OCI-LY7 (cell line): Measurements from ENCODE around the gene DDRGK1. TPM values are rescaled to one million over a fixed set of nuclear protein-coding genes. Genes with fewer than 3 reads are reported as not detected.

Experiments used
- Bru-seq: library from RNA; stranded (reverse); fragments of 400-500 nt; gene quantifications from one replicate; lab custom pipeline; 2021; lab: Mats Ljungman, UMichigan
- BruChase-seq, 2 experiments: library from RNA; stranded (reverse); fragments of 400-500 nt; gene quantifications; one replicate each; lab custom pipeline; 2021; lab: Mats Ljungman, UMichigan
- BruUV-seq: library from RNA; stranded (reverse); fragments of 400-500 nt; replicated peaks from 2 replicates; lab custom pipeline; 2021; lab: Mats Ljungman, UMichigan
- CTCF ChIA-PET: fragments of 300-600 bp; sonication (Branson Sonifier 250); formaldehyde crosslinking; loops from one replicate; lab custom pipeline; 2022; ENCODE audit warnings: antibody characterized with exemption; ENCODE audit not compliant: unreplicated experiment; lab: Charles Lee
- POLR2A ChIA-PET: fragments of 300-600 bp; sonication (Branson Sonifier 250); formaldehyde crosslinking; loops from one replicate; lab custom pipeline; 2022; ENCODE audit warnings: antibody characterized with exemption; lab: Charles Lee
- DNase-seq: peaks from one replicate; pipeline ENCODE4 v3.0.0-alpha.2; 2015; ENCODE audit warnings: low spot score
- H2AFZ ChIP-seq: fragments of 200-600 bp; sonication (generic), shearing (Covaris generic); 2 replicates; pipeline ENCODE4 v1.6.1; 2014; ENCODE audit warnings: mild to moderate bottlenecking, antibody characterized with exemption, low read length, moderate library complexity
- H3K27ac ChIP-seq: fragments of 200-600 bp; sonication (generic); 2 replicates; pipeline ENCODE4 v1.5.1; 2014; ENCODE audit warnings: mixed run types, low read depth, mild to moderate bottlenecking, moderate library complexity, low read length, inconsistent platforms; ENCODE audit not compliant: poor library complexity, severe bottlenecking
- H3K36me3 ChIP-seq: fragments of 200-600 bp; sonication (generic); 2 replicates; pipeline ENCODE4 v1.6.1; 2014; ENCODE audit warnings: mild to moderate bottlenecking, antibody characterized with exemption, low read length, moderate library complexity, mixed read lengths; ENCODE audit not compliant: insufficient read depth
- H3K4me1 ChIP-seq: fragments of 200-600 bp; sonication (generic); 2 replicates; pipeline ENCODE4 v1.5.1; 2014; ENCODE audit warnings: mild to moderate bottlenecking, low read length; ENCODE audit not compliant: insufficient read depth, poor library complexity, severe bottlenecking
- H3K4me2 ChIP-seq: fragments of 200-600 bp; sonication (generic); 2 replicates; pipeline ENCODE4 v1.6.1; 2014; ENCODE audit warnings: mild to moderate bottlenecking, low read length
- H3K4me3 ChIP-seq: fragments of 200-600 bp; sonication (generic); 2 replicates; pipeline ENCODE4 v1.5.1; 2014; ENCODE audit warnings: mild to moderate bottlenecking, low read depth, low read length; ENCODE audit not compliant: poor library complexity, severe bottlenecking
- H3K79me2 ChIP-seq: fragments of 200-600 bp; sonication (generic); 2 replicates; pipeline ENCODE4 v1.6.1; 2016; ENCODE audit warnings: low read depth, mild to moderate bottlenecking, low read length, moderate library complexity, mixed read lengths; ENCODE audit not compliant: insufficient read depth
- H3K9me2 ChIP-seq: fragments of 200-600 bp; sonication (generic); 2 replicates; pipeline ENCODE4 v1.6.1; 2016; ENCODE audit warnings: mild to moderate bottlenecking, low read length, mixed read lengths; ENCODE audit not compliant: insufficient read depth
- H3K9me3 ChIP-seq: fragments of 200-600 bp; sonication (generic); 2 replicates; pipeline ENCODE4 v1.6.1; 2014; ENCODE audit warnings: mild to moderate bottlenecking, mixed run types, low read length, mixed read lengths
- H4K20me1 ChIP-seq: fragments of 200-600 bp; sonication (generic); 2 replicates; pipeline ENCODE4 v1.6.1; 2014; ENCODE audit warnings: mild to moderate bottlenecking, antibody characterized with exemption, low read length, moderate library complexity, mixed read lengths; ENCODE audit not compliant: insufficient read depth
- EZH2phosphoT487 ChIP-seq: fragments of 200-600 bp; sonication (generic); IDR thresholded peaks from 2 replicates; pipeline ENCODE4 v1.6.1; 2018; ENCODE audit warnings: low read depth, borderline replicate concordance, mild to moderate bottlenecking, mixed run types, antibody characterized with exemption, low read length, moderate library complexity, mixed read lengths
- intact Hi-C: fragments of 100-400 bp; cut with micrococcal nuclease; formaldehyde crosslinking; loops from one replicate; pipeline ENCODE4 v1.10.0; 2022; ENCODE audit not compliant: unreplicated experiment
- long read RNA-seq: library from polyadenylated mRNA; stranded (forward); transcript quantifications from one replicate; pipeline ENCODE4 v2.0.0, GENCODE V29; 2022
- total RNA-seq, 2 experiments: library from RNA; depleted of rRNA in 1 of 2; stranded (reverse); fragments of >200 nt in 1 of 2; shearing (Covaris generic) in 1 of 2; gene quantifications; 2 replicates each; pipeline ENCODE4 v1.2.3, GENCODE V29; 2014 to 2022
- TF ChIP-seq, protein P1 (sequence below): fragments of 200-600 bp; sonication (generic); conservative IDR thresholded peaks from 2 replicates; pipeline ENCODE4 v1.5.1; 2014; ENCODE audit warnings: mild to moderate bottlenecking, antibody characterized with exemption, low read length, moderate library complexity, mixed read lengths

DDRGK1 gene
- total RNA-seq (2014; rRNA removed; shearing (Covaris generic)) = 35.5 and 37.7 TPM in 2 replicates
- total RNA-seq (2022) = 52.0 and 55.0 TPM in 2 replicates
- percentile 65 among the genes with signal in this experiment for Bru-seq, nascent RNA
- percentile 77 among the genes with signal in this experiment for BruChase-seq, experiment 1, labeled RNA remaining after a 6-hour chase
- percentile 73 among the genes with signal in this experiment for BruChase-seq, experiment 2, labeled RNA remaining after a 2-hour chase
- long read RNA-seq, transcript DDRGK1-201 (9 exons, 1,306 nt) = major isoform, 42 of 83 reads
- long read RNA-seq, partial matches to known transcripts = 3 of 83 reads
- long read RNA-seq, other reads (novel, unspliced or antisense) = 36 of 83 reads

GRCh38 chr20:3204124-3204794 lies at the start of gene DDRGK1:
Gene DDRGK1 (minus strand): TSS chr20:3204682. CDS start chr20:3204627, 55 bp downstream.
- no TSS peak for BruUV-seq
- CTCF ChIA-PET = no interaction called here

GRCh38 chr20:3251806-3252205 lies 47.3 kb upstream of the DDRGK1 start:
- Histone ChIP-seq H2AFZ (no peak overlapping the region), H4K20me1 (no peaks in the 10 kb centered on the region), H3K4me1 (no peaks in the 10 kb centered on the region), H3K36me3 (no peaks in the 10 kb centered on the region), H3K4me3 (no peak overlapping the region), H3K9me3 (no peaks in the 10 kb centered on the region), H3K27ac (no peak overlapping the region), H3K4me2 (no peak overlapping the region), H3K79me2 (no peaks in the 10 kb centered on the region), H3K9me2 (no peaks in the 10 kb centered on the region)
- DNase-seq = no peak
- BruUV-seq = no TSS peak
- TF ChIP-seq, protein P1, sequence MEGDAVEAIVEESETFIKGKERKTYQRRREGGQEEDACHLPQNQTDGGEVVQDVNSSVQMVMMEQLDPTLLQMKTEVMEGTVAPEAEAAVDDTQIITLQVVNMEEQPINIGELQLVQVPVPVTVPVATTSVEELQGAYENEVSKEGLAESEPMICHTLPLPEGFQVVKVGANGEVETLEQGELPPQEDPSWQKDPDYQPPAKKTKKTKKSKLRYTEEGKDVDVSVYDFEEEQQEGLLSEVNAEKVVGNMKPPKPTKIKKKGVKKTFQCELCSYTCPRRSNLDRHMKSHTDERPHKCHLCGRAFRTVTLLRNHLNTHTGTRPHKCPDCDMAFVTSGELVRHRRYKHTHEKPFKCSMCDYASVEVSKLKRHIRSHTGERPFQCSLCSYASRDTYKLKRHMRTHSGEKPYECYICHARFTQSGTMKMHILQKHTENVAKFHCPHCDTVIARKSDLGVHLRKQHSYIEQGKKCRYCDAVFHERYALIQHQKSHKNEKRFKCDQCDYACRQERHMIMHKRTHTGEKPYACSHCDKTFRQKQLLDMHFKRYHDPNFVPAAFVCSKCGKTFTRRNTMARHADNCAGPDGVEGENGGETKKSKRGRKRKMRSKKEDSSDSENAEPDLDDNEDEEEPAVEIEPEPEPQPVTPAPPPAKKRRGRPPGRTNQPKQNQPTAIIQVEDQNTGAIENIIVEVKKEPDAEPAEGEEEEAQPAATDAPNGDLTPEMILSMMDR = no peak
- TF ChIP-seq EZH2phosphoT487 = no peak
- CTCF ChIA-PET = no interaction called here
- intact Hi-C loops = no loop called here
- POLR2A ChIA-PET = no interaction called here

More at GRCh38 chr20:3204124-3204794, at the start of gene DDRGK1:
- TF ChIP-seq EZH2phosphoT487 = no peak
- TF ChIP-seq, protein P1 = no peak
- POLR2A ChIA-PET = interaction anchor here (0.5 to 1.1 kb wide), 3 partner anchors 47 to 153 kb away, joined by 3 to 4 read pairs (median 3); no protein-coding TSS in a partner anchor
- peak; percentile 86 for DNase-seq
- H3K4me2 ChIP-seq = peak within 1 kb of the TSS; percentile 96
- H3K4me3 ChIP-seq = peak within 1 kb of the TSS; percentile 92
- no peaks in the 10 kb centered on the region for H4K20me1 ChIP-seq
- H3K9me3 ChIP-seq = no peaks in the 10 kb centered on the region
- intact Hi-C loops = loop anchor here (5.0 to 10.0 kb wide), 2 partner anchors 47 to 549 kb away; partner anchors contain the start of genes FASTKD5, NOP56 and UBOX5
- H3K79me2 ChIP-seq = peaks cover 18% of the 10 kb centered on the region; the same call in 1 of the 2 replicates
- peak within 1 kb of the TSS; percentile 73 for H3K27ac ChIP-seq
- H3K9me2 ChIP-seq = no peaks in the 10 kb centered on the region
- peak within 1 kb of the TSS; percentile 56; the same call in 1 of the 2 replicates for H2AFZ ChIP-seq
- peaks cover 28% of the 10 kb centered on the region for H3K36me3 ChIP-seq
- peaks cover 17% of the 10 kb centered on the region for H3K4me1 ChIP-seq
